ENCODE measurements around the gene PAX5.

DNA sequence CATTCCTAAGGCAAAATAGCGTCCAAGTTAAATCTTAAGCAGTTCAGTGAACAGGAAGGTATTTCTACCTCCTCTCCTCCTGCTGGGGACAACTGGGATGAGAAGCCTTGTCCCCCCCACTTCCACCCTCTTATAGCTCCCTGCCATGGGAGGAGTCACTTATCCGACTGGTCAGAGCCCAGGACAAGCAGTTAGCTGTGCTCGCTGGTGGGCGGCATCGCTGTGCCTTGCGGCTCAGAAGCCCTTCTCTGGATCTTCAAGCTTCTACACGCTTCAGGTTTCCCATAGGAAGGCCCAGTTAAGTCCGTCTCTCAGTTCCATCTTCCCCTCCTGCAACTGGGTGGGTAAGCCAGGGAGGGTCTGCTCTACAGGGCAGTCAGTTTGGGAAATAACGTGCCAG lies 77.2 kb downstream of the PAX5 start:
- TF ChIP-seq PAX5 (IDR thresholded peaks at IDR 0.05; ENCODE audit: insufficient read depth, low read length, severe bottlenecking): no peak
- TF ChIP-seq POLR2A (IDR thresholded peaks at IDR 0.05; ENCODE audit: low read depth, low read length): no peak
- no peak for TF ChIP-seq POLR2AphosphoS5 (IDR thresholded peaks at IDR 0.05; ENCODE audit: low read depth, low read length)
- TF ChIP-seq POU2F2 (IDR thresholded peaks at IDR 0.05; ENCODE audit: low read depth, low read length): no peak
